HG03175 (cell line): ENCODE results near the gene ATXN2.

Source experiments
- ATAC-seq: cut with Tn5 transposase; IDR thresholded peaks from one replicate; pipeline ENCODE4 v1.9.1; 2021; ENCODE audit warnings: mild to moderate bottlenecking, moderate library complexity; ENCODE audit not compliant: unreplicated experiment

Gene ATXN2

GRCh38 chr12:111425655-111426054 lies 173.5 kb downstream of the ATXN2 start:
- no peak for ATAC-seq

GRCh38 chr12:111424793-111425251 lies 174.3 kb downstream of the ATXN2 start:
- ATAC-seq: no peak

- ATAC-seq: no peak
These were observed 174.8 kb downstream of the ATXN2 start for GRCh38 chr12:111424189-111424792.

- no peak for ATAC-seq
These were observed 178.6 kb downstream of the ATXN2 start for GRCh38 chr12:111420494-111420893.

- ATAC-seq: no peak
These were observed 179.3 kb downstream of the ATXN2 start for GRCh38 chr12:111419784-111420183.

GRCh38 chr12:111418594-111418880 lies 180.6 kb downstream of the ATXN2 start:
- no peak for ATAC-seq

GRCh38 chr12:111417784-111418593 lies 181.1 kb downstream of the ATXN2 start:
- ATAC-seq: no peak

- no peak for ATAC-seq
These were observed 181.8 kb downstream of the ATXN2 start for GRCh38 chr12:111417290-111417689.

- no peak for ATAC-seq
These were observed 184.3 kb downstream of the ATXN2 start for GRCh38 chr12:111414711-111415252.

GRCh38 chr12:111413442-111414086 lies 185.6 kb downstream of the ATXN2 start:
- ATAC-seq: no peak

- no peak for ATAC-seq
These were observed 186.2 kb downstream of the ATXN2 start for GRCh38 chr12:111412830-111413441.

- no peak for ATAC-seq
These were observed 186.9 kb downstream of the ATXN2 start for GRCh38 chr12:111412007-111412829.

- ATAC-seq: no peak
These were observed 187.8 kb downstream of the ATXN2 start for GRCh38 chr12:111411185-111411764.

GRCh38 chr12:111410431-111411184 lies 188.5 kb downstream of the ATXN2 start:
- no peak for ATAC-seq

- ATAC-seq: no peak
These were observed 189.2 kb downstream of the ATXN2 start for GRCh38 chr12:111409780-111410430.

- ATAC-seq: no peak
These were observed 189.7 kb downstream of the ATXN2 start for GRCh38 chr12:111409403-111409779.

GRCh38 chr12:111408686-111409402 lies 190.3 kb downstream of the ATXN2 start:
- ATAC-seq: no peak

- no peak for ATAC-seq
These were observed 191.0 kb downstream of the ATXN2 start for GRCh38 chr12:111408116-111408440.
